SH-SY5Y (cell line): ENCODE results near the gene C12orf43.

ENCODE experiments used
- GATA2 ChIP-seq: IDR thresholded peaks from 2 replicates; pipeline ENCODE4 v1.6.1; 2011; ENCODE audit warnings: mild to moderate bottlenecking, low read depth, low read length
- GATA3 ChIP-seq: IDR thresholded peaks from 2 replicates; pipeline ENCODE4 v1.6.1; 2011; ENCODE audit warnings: low read depth, mild to moderate bottlenecking, low read length, moderate library complexity

The C12orf43 gene

DNA sequence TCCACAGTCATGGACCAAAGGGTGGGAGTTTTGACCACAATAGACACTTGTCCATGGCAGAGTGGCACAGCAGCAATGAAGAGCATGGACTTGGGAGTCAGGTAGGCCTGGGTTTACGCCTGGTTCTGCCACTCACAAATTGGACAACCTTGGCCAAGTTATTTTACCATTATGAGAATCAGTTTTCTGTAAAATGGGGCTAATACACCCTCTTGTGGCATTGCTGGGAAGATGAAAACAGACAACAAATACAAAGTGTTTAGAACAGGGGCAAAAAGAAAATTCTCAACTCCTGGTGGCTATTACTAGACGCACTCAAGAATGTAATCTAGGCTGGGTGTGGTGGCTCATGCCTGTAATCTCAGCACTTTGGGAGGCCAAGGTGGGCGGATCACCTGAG is 2.6 kb downstream of the C12orf43 start:
- TF ChIP-seq GATA3 (no peak), GATA2 (no peak)

DNA sequence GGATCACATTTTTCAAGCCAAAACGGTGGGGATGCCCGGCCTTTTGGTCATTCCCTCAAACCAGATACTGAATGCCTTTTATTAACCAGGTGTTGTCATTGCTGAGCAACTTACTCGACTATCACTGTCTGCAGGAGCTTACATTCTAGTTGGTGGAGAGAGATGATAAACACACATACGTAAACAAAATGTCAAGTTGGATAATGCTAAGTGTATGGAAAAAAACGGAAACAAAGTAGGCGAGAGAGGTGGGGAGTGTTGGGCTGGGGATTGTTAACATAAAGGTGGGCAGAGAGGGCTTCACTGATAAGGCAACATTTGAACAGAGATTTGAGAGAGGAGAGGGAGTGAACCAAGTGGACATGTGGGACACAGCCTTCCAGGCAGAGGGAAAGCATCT is 4.5 kb downstream of the C12orf43 start:
- TF ChIP-seq GATA3 (no peak), GATA2 (no peak)

DNA sequence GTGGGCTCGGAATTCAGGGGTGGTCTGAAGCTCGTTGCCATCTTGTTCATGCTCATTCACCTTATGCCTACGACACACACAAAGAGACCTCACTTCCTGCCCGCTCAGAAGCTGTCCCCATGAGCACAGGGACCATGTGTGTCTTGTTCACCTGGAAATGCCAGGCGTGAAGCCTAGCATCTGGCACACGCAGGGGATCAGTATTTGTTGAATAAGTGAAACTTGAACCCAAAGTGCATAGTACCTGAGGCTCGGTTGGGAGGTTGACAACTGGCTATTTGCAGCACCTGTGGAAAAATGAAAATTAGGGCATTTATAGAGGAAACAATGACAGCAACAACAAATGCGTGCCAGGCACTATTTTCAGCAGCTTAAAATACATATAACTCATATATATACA is 5.4 kb downstream of the C12orf43 start:
- no peak for TF ChIP-seq GATA2

DNA sequence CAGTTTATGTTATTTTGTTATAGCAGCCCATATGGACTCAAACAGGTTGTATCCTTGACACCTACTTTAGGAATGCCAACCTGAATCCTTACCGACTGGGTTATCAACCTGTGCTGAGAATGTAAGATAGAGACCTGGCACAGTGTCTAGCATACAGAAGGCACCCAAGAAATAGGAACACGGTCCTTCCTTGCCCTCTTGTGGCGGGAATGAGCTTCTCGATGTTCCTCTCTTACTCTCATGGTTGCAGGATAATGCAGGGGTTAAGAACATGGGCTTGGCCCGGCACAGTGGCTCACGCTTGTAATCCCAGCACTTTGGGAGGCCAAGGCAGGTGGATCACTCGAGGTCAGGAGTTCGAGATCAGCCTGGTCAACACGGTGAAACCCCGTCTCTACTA is 6.5 kb downstream of the C12orf43 start:
- TF ChIP-seq GATA2 (no peak), GATA3 (no peak)

DNA sequence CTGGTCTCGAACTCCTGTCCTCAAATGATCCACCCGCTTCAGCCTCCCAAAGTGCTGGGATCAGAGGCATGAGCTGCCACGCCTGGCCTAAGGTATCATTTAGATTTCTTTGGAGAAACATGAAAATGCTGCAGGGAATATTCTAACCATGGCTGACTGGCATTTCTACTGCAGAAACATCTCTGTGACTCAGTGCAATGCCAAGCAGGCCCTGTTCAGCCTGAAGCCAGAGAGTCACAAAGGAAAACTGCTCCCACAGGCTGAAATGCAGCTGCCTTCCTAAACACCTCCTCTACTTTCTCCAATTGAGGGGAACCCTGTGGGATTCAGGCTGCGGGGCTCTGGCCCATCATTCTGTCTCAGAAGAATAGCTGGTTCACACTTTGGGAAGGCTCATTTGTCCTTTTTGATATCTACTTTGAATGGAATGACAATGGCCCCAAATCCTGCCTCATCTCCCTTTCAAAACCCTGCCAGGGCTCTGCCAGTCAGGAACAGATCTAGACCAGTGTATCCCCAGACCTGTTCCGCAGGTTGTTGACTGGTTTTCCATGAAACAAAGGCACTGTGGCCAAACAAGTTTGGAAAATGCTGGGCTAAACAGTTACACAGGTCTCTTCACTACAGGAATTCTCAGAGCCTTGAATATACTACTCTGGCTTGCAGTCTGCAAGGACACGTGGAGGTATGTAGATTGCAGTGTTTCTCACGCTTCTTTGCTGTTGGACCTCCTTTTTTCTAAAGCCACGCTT is 7.8 kb downstream of the C12orf43 start:
- TF ChIP-seq GATA3, result no peak
- no peak for TF ChIP-seq GATA2

DNA sequence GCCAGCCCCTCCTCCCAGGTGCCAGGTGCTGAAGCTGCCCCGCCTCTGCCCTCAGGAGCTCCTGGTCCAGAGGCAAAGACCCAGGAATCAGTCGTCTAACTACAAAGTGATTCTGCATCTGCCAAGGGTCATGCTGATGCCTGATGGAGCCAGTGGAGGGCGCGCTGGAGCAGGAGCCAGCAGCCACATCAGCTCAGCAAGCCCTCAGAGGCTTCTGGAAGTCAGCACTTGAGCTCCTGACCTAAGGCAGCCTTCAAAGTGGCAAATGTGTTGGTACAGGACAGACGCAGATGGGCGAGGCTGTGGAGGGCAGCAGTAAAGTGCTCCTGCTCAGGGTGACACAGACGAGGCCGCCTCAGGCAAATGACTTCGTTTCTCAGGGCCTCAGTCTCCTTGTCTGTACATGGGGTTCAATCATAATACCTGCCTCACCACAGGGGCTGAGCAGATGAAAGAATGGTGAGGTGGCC is 10.9 kb downstream of the C12orf43 start:
- TF ChIP-seq GATA3, result no peak
- no peak for TF ChIP-seq GATA2

DNA sequence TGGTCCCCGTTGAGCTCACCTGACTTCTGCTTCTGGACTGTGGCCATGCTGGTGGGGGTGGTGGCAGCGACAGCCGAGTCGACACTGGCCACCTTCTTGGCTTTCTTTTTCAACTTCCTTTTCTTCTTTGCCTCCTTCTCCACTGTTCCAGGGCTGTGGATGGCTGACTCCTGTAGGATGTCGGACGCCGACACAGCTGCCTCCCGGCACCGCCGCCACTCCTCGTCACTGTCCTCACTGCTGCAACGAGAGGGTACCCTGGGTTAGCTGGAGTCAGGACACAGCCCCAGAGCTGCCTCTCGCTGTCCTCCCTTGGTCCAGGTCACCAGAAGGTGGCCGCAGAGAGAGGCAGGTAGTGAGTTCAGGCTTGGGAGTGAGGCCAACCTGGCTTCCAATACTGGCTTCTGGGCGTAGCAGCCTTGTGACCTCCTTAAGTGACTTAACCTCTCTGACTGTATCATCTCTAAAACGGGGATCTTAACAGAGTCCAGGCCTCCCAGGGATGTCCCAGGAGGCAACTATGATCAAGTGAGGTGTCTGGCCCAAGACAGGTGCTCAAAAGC is 12.0 kb downstream of the C12orf43 start:
- no peak for TF ChIP-seq GATA3
- no peak for TF ChIP-seq GATA2

DNA sequence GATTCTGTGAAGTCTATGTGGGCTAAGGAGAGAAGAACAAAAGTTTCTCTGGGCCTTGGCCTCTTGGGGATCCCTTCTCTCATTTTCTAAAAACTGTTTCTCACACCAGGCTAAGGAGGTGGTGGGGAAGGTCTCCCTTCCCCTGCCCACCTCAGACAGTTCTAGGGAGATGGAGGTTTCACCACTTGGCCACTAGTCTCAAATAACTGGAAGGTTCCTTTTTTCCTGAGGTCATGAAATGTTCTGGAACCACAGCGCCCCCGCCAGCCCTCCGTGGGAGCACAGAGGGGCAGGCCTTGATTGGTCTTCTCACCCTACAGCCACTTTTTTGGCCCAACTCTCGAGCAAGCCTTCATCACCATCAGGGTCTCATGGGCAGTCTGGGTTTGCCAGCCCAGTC is 12.6 kb downstream of the C12orf43 start:
- TF ChIP-seq GATA3 (no peak), GATA2 (no peak)

DNA sequence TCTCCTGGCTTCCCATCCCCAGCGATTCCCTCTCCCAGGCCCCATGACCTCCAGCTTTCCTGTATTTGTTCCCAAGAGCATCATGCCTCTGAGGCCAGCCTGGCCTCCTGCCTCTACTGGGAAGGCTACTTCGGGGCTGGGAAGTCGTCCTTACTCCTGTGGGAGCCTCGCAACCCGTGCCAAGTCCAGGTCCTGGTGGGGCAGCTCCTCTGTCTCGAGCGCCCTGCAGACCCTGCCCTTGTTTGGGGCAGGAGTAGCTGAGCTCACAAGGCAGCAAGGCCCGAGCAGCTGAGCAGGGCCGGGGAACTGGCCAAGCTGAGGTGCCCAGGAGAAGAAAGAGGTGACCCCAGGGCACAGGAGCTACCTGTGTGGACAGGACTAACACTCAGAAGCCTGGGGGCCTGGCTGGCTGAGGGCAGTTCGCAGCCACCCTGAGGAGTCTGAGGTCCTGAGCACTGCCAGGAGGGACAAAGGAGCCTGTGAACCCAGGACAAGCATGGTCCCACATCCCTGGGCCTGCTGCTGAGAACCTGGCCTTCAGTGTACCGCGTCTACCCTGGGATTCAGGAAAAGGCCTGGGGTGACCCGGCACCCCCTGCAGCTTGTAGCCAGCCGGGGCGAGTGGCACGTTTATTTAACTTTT is 14.3 kb downstream of the C12orf43 start:
- TF ChIP-seq GATA2, result no peak

DNA sequence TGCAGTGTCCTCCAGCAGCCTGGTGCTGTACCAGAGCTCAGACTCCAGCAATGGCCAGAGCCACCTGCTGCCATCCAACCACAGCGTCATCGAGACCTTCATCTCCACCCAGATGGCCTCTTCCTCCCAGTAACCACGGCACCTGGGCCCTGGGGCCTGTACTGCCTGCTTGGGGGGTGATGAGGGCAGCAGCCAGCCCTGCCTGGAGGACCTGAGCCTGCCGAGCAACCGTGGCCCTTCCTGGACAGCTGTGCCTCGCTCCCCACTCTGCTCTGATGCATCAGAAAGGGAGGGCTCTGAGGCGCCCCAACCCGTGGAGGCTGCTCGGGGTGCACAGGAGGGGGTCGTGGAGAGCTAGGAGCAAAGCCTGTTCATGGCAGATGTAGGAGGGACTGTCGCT is 15.2 kb downstream of the C12orf43 start:
- TF ChIP-seq GATA3, result no peak
- TF ChIP-seq GATA2, result no peak

DNA sequence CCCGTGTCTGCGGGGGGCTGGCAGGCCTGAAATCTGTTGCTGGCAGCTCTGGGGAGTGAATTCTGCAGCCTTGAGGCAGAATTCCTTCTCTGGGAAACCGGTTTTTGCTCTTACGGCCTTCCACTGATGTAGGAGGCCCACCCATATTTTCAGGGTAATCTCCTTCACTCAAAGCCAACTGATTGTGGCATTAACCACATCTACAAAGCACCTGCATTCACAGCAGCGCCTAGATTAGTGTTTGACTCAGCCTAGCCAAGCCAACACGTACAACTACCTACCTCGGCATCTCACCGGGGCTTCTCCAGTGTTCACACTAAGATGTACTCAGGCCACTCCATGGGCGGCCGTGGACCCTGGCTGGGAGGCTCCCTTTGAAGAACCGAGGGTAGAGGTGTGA is 15.8 kb downstream of the C12orf43 start:
- TF ChIP-seq GATA3 (no peak), GATA2 (no peak)

DNA sequence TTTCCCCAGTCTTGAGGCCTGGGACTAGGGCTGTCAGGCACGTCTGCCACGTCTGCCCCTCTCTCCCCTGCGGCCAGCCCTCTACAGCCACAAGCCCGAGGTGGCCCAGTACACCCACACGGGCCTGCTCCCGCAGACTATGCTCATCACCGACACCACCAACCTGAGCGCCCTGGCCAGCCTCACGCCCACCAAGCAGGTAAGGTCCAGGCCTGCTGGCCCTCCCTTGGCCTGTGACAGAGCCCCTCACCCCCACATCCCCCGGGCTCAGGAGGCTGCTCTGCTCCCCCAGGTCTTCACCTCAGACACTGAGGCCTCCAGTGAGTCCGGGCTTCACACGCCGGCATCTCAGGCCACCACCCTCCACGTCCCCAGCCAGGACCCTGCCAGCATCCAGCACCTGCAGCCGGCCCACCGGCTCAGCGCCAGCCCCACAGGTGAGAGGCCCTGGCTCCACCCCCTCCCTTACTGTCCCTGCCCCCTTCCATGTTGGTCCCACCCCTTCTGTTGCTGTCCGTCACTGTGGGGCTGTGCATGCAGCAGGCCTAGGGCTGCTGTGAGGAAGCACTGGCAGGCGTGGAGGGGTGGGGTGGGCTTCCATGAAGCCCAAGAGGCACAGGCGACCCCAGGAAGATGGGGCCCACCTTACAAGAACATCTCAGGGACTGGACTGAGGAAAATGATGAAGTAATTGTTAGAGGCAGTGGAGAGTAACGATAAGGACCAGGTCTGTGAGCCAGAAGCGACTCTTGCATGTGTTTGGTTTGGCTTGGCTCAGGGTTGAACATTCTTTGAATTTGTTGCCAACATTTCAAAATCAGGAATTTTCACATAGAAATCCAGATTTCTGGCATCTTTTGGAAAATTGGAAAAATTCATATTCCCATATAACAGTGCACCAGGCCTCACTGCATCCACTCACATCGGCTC is 16.8 kb downstream of the C12orf43 start:
- TF ChIP-seq GATA2 (no peak), GATA3 (no peak)

DNA sequence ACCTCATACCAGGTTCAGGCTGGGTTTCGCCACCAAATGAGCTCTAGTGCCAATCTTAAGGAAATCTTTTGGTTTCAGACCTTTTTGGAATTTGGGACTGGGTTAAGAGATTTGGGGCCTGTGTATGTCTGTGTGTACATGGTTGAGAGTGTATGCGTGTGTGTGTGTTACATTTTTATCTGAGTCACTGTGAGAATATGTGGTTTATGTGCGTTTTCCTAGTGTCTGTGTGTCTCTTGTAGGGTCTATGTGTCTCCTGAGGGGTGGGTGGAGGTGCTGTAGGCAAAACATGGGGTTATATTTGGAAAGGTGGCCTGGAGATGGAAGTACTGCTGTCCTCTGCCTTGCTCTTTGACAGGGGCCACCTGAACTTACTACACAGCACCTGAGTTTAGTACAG is 17.9 kb downstream of the C12orf43 start:
- TF ChIP-seq GATA2 (no peak), GATA3 (no peak)

DNA sequence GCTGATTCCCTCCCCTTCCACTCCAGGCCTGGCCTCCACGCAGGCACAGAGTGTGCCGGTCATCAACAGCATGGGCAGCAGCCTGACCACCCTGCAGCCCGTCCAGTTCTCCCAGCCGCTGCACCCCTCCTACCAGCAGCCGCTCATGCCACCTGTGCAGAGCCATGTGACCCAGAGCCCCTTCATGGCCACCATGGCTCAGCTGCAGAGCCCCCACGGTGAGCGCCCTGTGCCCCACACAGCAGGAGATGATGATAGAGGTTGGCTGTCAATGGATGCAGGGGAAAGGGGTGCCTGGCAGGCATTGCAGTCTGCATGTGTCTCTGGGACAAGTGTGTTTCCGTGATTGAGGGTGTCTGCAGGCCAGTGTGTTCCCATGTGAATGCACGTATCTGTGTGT is 18.8 kb downstream of the C12orf43 start:
- no peak for TF ChIP-seq GATA3
- no peak for TF ChIP-seq GATA2
